SK-N-MC (cell line): ENCODE measurements around the gene TBXA2R.

ENCODE experiments used
- EZH2 ChIP-seq: fragments of 200-600 bp; sonication (generic); IDR thresholded peaks from one replicate; pipeline ENCODE4 v1.6.1; 2017; ENCODE audit warnings: antibody characterized with exemption
- FOXP2 ChIP-seq: optimal IDR thresholded peaks from 2 replicates; pipeline ENCODE3; 2011; ENCODE audit warnings: mild to moderate bottlenecking, moderate library complexity; ENCODE audit not compliant: insufficient read depth; ENCODE audit errors: extremely low read length, control extremely low read depth
- POLR2AphosphoS5 ChIP-seq: IDR thresholded peaks from 2 replicates; pipeline ENCODE4 v1.6.1; 2012; ENCODE audit warnings: mild to moderate bottlenecking, low read depth, low read length, borderline replicate concordance

DNA sequence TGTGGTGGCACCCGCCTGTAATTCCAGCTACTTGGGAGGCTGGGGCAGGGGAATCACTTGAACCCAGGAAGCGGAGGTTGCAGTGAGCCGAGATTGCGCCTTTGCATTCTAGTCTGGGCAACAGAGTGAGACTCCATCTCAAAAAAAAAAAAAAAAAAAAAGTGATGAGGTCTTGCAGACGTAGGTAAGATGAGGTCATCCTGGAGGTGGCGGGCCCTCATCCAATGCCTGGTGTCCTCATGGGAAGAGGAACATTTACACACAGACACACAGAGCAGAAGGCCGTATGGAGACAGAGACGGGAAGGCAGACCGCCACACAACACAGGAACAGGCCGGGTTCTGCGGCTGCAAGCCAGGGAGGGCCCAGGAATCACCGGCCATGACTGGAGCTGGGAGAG, 15.5 kb upstream of the TBXA2R start:
- TF ChIP-seq POLR2AphosphoS5 (no peak), EZH2 (no peak), FOXP2 (no peak)
